Uterus (tissue), 4 donors: ENCODE data around the gene ACCS. TPM values are rescaled to one million over a fixed set of nuclear protein-coding genes. Genes with fewer than 3 reads are reported as not detected.

Source experiments
- DNase-seq, 2 donors: peaks; one replicate each; pipeline ENCODE4 v3.0.0-alpha.2; 2019 to 2020
- H3K27ac ChIP-seq, 2 donors: fragments of 200-600 bp; sonication (generic); 1 replicate in 1 of 2; 2 replicates in 1 of 2; pipeline ENCODE4 v1.5.1; 2016 to 2018
- H3K27me3 ChIP-seq, 2 donors: fragments of 200-600 bp; sonication (generic); one replicate each; pipeline ENCODE4 v1.5.1; 2018 to 2019; ENCODE audit warnings: control low read depth in 1 of 2
- H3K36me3 ChIP-seq, 2 donors: fragments of 200-600 bp; sonication (generic); one replicate each; pipeline ENCODE4 v1.5.1; 2019; ENCODE audit warnings: control low read depth in 1 of 2
- H3K4me1 ChIP-seq, 2 donors: fragments of 200-600 bp; sonication (generic); one replicate each; pipeline ENCODE4 v1.5.1; 2018 to 2019; ENCODE audit warnings: control low read depth in 1 of 2
- H3K4me3 ChIP-seq, 2 donors: fragments of 200-600 bp; sonication (generic); 1 replicate in 1 of 2; 2 replicates in 1 of 2; pipeline ENCODE4 v1.5.1; 2018 to 2019; ENCODE audit warnings: mild to moderate bottlenecking in 1 of 2
- H3K9me3 ChIP-seq, 2 donors: fragments of 200-600 bp; sonication (generic); one replicate each; pipeline ENCODE4 v1.5.1; 2019; ENCODE audit warnings: control low read depth in 1 of 2
- POLR2A ChIP-seq, 2 donors: fragments of 450-650 bp; IDR thresholded peaks; one replicate each; pipeline ENCODE4 v1.6.1; 2016; ENCODE audit warnings: antibody characterized with exemption in 2 of 2, mild to moderate bottlenecking in 1 of 2, moderate library complexity in 1 of 2
- intact Hi-C: fragments of 100-400 bp; cut with DNase I; formaldehyde crosslinking; loops from one replicate; pipeline ENCODE4 v1.15.1; 2023; ENCODE audit warnings: low total_unique reads
- total RNA-seq, 4 donors: library from RNA; depleted of rRNA in 3 of 4; stranded (reverse); fragments of >200 nt in 3 of 4; gene quantifications; one replicate each; pipeline versions ENCODE4 v1.1.0 to v1.2.4, GENCODE V29; 2014 to 2023
- TF ChIP-seq, protein P1 (sequence below), 4 experiments: fragments of 200-600 bp in 2 of 4; fragments of 450-650 bp in 2 of 4; sonication (generic) in 2 of 4; IDR thresholded peaks; one replicate each; pipeline ENCODE4 v1.5.1; 2016 to 2019; ENCODE audit warnings: antibody characterized with exemption in 4 of 4, mild to moderate bottlenecking in 2 of 4, moderate library complexity in 1 of 4
- donor health status: DM: yes; HTN: yes; CAD: no.

ACCS gene
- total RNA-seq, 4 donors from 2014 or later, result 13.1 to 49.4 (median 27.0) TPM

DNA sequence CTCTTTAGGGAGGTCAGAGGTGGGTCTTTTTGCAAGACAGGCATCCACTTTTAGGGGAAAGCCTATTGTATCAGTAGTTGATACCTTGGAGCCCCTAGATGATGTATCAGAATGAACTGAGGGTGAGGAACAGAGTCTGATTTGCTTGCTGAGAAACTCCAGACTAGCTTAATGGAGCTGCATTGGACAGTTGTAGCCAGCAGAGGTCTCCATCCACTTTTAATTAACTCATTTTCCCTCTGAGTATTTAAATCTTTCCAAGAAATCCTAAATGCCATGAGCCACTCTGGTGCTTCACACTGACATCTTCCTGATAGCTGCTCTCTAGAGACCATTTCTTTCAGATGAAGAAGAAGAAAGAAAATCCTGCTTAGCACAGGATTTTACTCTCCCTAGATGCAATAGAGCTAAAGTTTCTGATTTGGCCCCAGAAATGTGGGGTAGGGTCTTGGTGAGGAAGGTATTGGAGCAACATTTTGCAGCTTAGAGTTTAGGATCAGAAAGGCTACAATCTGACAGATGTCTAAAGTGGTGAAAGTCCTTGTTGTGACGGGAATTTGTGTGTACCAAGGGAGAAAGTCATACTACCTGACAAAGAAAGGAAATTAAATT lies 67.4 kb downstream of the ACCS start:
- no peak overlapping the region for H3K27ac ChIP-seq
- intact Hi-C loops, result no loop called here
- H3K4me3 ChIP-seq, result no peak overlapping the region
- no peak for DNase-seq
- TF ChIP-seq, protein P1, sequence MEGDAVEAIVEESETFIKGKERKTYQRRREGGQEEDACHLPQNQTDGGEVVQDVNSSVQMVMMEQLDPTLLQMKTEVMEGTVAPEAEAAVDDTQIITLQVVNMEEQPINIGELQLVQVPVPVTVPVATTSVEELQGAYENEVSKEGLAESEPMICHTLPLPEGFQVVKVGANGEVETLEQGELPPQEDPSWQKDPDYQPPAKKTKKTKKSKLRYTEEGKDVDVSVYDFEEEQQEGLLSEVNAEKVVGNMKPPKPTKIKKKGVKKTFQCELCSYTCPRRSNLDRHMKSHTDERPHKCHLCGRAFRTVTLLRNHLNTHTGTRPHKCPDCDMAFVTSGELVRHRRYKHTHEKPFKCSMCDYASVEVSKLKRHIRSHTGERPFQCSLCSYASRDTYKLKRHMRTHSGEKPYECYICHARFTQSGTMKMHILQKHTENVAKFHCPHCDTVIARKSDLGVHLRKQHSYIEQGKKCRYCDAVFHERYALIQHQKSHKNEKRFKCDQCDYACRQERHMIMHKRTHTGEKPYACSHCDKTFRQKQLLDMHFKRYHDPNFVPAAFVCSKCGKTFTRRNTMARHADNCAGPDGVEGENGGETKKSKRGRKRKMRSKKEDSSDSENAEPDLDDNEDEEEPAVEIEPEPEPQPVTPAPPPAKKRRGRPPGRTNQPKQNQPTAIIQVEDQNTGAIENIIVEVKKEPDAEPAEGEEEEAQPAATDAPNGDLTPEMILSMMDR (IDR thresholded peaks at IDR 0.05), result peak; percentile 43 to 63 (median 46)
- TF ChIP-seq POLR2A (IDR thresholded peaks at IDR 0.05), result no peak
- H3K36me3 ChIP-seq, result no peaks in the 10 kb centered on the region
- H3K27me3 ChIP-seq, result no peaks in the 10 kb centered on the region
- no peaks in the 10 kb centered on the region for H3K9me3 ChIP-seq
- H3K4me1 ChIP-seq, result peaks cover 0 to 5% of the 10 kb centered on the region in 2 donors

Other genes with a start within 250 kb of the ACCS start
- 10 to 100 TPM; 39.6 to 75.3 (median 55.7) TPM for gene ALKBH3, start 185.4 kb upstream of the ACCS start, total RNA-seq
- gene C11orf96, start 123.6 kb upstream of the ACCS start, total RNA-seq, result 100 to 1,000 TPM in 3 of 4 donors, 10 to 100 TPM in 1; 38.2 to 331 (median 230) TPM
- gene ACCSL, start 18.3 kb upstream of the ACCS start, total RNA-seq, result not detected
- 100 to 1,000 TPM in 1 of 4 donors, 10 to 100 TPM in 3; 52.6 to 116 (median 81.3) TPM for gene EXT2, start 29.4 kb downstream of the ACCS start, total RNA-seq
- 1 to 10 TPM in 1 of 4 donors, under 1 TPM in 2, not detected in 1; 0.26 to 2.5 (median 0.73) TPM for gene ALX4, start 243.9 kb downstream of the ACCS start, total RNA-seq